ENCODE measurements around the gene UBTD1. TPM values are rescaled to one million over a fixed set of nuclear protein-coding genes. Genes with fewer than 3 reads are reported as not detected.

The UBTD1 gene
- total RNA-seq, 1 experiment from 2014 or later, result 19.0 TPM

- no peak overlapping the region for H3K23ac ChIP-seq (ENCODE audit: insufficient read length, low read depth, low read length)
- H2AK5ac ChIP-seq (ENCODE audit: insufficient read length, low read length), result no peak overlapping the region
- Mint-ChIP-seq H3K36me3 (ENCODE audit: insufficient read depth in 1 of 3, low read depth in 3 of 3) (no peaks in the 10 kb centered on the region; a peak in 1 of 7 replicates), H3K27ac (peak overlapping the region; percentile 46 to 96 (median 52); a peak in 3 of 7 replicates), H3K4me3 (no peak overlapping the region), H3K4me1 (peaks cover 51 to 52% of the 10 kb centered on the region in 2 experiments), H3K27me3 (ENCODE audit: low read depth) (no peaks in the 10 kb centered on the region), H3K9me3 (no peaks in the 10 kb centered on the region)
- no peak overlapping the region; the same call in 1 of the 2 replicates for H3K14ac ChIP-seq (ENCODE audit: insufficient read depth, low read length)
- peaks cover 8% of the 10 kb centered on the region; the same call in 1 of the 2 replicates for H3K4me1 ChIP-seq (ENCODE audit: insufficient read depth, low read length)
- H2BK15ac ChIP-seq (ENCODE audit: low read depth, low read length), result no peak overlapping the region
- H2BK120ac ChIP-seq (ENCODE audit: low read depth, low read length, poor library complexity, severe bottlenecking), result no peak overlapping the region
- H4K8ac ChIP-seq (replicated peaks; ENCODE audit: insufficient read length, low read depth, low read length), result no peak overlapping the region
- H2BK12ac ChIP-seq (ENCODE audit: insufficient read length, low read depth, low read length), result no peak overlapping the region
- no peak overlapping the region for H3K27ac ChIP-seq (ENCODE audit: insufficient read length, low read depth, low read length)
- H3K56ac ChIP-seq (ENCODE audit: insufficient read length, low read depth, low read length), result no peak overlapping the region
- H3K18ac ChIP-seq (ENCODE audit: insufficient read length, low read depth, low read length), result no peak overlapping the region
- H2BK20ac ChIP-seq (ENCODE audit: low read depth, low read length, poor library complexity, severe bottlenecking), result no peak overlapping the region
- no peak for TF ChIP-seq CTCF (conservative IDR thresholded peaks at IDR 0.05)
- H2BK5ac ChIP-seq (ENCODE audit: insufficient read length, low read length), result no peak overlapping the region
- no CpG with 5 or more reads among the region's 15 CpGs for WGBS (ENCODE audit: extremely low coverage, insufficient read length, low lambda C conversion rate)
- H2AFZ ChIP-seq (ENCODE audit: low read length), result no peak overlapping the region
- no peaks in the 10 kb centered on the region for H4K20me1 ChIP-seq (ENCODE audit: control insufficient read depth, insufficient read depth, insufficient read length)
- no peak overlapping the region for H3K4me2 ChIP-seq (ENCODE audit: insufficient read depth, insufficient read length, low read length)
- H4K5ac ChIP-seq (ENCODE audit: insufficient read length, low read depth, low read length), result no peak overlapping the region
- H3K9me3 ChIP-seq (ENCODE audit: control insufficient read depth, low read depth, low read length), result no peaks in the 10 kb centered on the region
- no peak for DNase-seq
- H3K9ac ChIP-seq (ENCODE audit: extremely low read depth, insufficient read length, low read length), result no peak overlapping the region
- H3K27me3 ChIP-seq (ENCODE audit: insufficient read depth, low read length), result no peaks in the 10 kb centered on the region
- H4K91ac ChIP-seq (ENCODE audit: insufficient read length, low read depth, low read length), result no peak overlapping the region
- H3K23me2 ChIP-seq (ENCODE audit: insufficient read length, low read depth, low read length, poor library complexity, severe bottlenecking), result no peaks in the 10 kb centered on the region
- no peak overlapping the region for H3K4ac ChIP-seq (ENCODE audit: low read depth, low read length)
- no peaks in the 10 kb centered on the region for H3K79me1 ChIP-seq (ENCODE audit: insufficient read depth, low read depth, low read length, poor library complexity, severe bottlenecking)
- H3T11ph ChIP-seq (ENCODE audit: low read length), result no peak overlapping the region
- H3K79me2 ChIP-seq (ENCODE audit: insufficient read depth, low read length), result no peaks in the 10 kb centered on the region
Measured at GRCh38 chr10:97517096-97517750, 18.5 kb downstream of the UBTD1 start.
